Measurements from ENCODE around the gene DCAF6.

The DCAF6 gene

DNA sequence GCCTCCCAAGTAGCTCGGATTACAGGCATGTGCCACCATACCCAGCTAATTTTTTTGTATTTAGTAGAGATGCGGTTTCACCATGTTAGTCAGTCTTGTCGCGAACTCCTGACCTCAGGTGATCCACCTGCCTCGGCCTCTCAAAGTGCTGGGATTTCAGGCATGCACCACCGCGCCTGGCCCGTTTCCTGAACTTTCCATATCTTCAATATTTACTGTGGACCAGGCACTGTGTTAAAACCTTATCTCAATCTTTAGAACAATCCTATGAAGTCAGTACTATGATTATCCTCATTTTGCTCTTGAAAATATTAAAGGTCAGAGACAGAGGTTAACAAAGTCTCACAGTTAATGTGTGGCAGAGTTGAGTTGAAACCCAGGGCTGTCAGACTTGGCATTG is 20.9 kb upstream of the DCAF6 start:
- Histone ChIP-seq H2BK12ac (ENCODE audit: low read length in 2 of 2) (no peak overlapping the region), H2BK15ac (ENCODE audit: low read depth, poor library complexity, severe bottlenecking) (no peak overlapping the region), H3K14ac (ENCODE audit: low read length in 2 of 2) (no peak overlapping the region), H3K4me3 (ENCODE audit: insufficient read depth in 1 of 2, low read depth in 1 of 2, low read length in 2 of 2) (no peak overlapping the region), H3K36me3 (ENCODE audit: control insufficient read depth in 1 of 2, insufficient read depth in 2 of 2, low read depth in 1 of 2, low read length in 2 of 2) (peaks cover 14 to 52% of the 10 kb centered on the region in 2 experiments), H2BK120ac (ENCODE audit: low read depth, low read length) (no peak overlapping the region), H3K9me3 (ENCODE audit: control insufficient read depth, low read length) (no peaks in the 10 kb centered on the region), H4K91ac (ENCODE audit: low read length) (no peak overlapping the region), H2BK5ac (ENCODE audit: low read depth, low read length, poor library complexity, severe bottlenecking) (no peak overlapping the region), H3K4me2 (ENCODE audit: low read length, poor library complexity, severe bottlenecking) (no peak overlapping the region), H3K9ac (ENCODE audit: low read length) (no peak overlapping the region), H3K27me3 (ENCODE audit: control insufficient read depth in 1 of 2, insufficient read depth in 1 of 2, low read length in 2 of 2) (no peaks in the 10 kb centered on the region), H2AFZ (ENCODE audit: low read depth, low read length) (no peak overlapping the region), H3K27ac (ENCODE audit: low read length, poor library complexity, severe bottlenecking) (no peak overlapping the region), H4K8ac (ENCODE audit: low read length) (no peak overlapping the region), H3K79me1 (replicated peaks; ENCODE audit: low read length, poor library complexity, severe bottlenecking) (peaks cover 6% of the 10 kb centered on the region), H3K4ac (ENCODE audit: low read depth in 1 of 2, low read length in 2 of 2) (no peak overlapping the region), H3K4me1 (ENCODE audit: control insufficient read depth, insufficient read depth, low read depth, low read length) (peaks cover 2% of the 10 kb centered on the region), H2AK5ac (ENCODE audit: low read length, severe bottlenecking) (no peak overlapping the region), H3K18ac (ENCODE audit: low read depth in 1 of 2, low read length in 2 of 2) (no peak overlapping the region), H3K23ac (ENCODE audit: low read length in 2 of 2) (no peak overlapping the region)
- WGBS, result 97% methylated on average over 7 of the region's 8 CpGs
- no peak for DNase-seq

DNA sequence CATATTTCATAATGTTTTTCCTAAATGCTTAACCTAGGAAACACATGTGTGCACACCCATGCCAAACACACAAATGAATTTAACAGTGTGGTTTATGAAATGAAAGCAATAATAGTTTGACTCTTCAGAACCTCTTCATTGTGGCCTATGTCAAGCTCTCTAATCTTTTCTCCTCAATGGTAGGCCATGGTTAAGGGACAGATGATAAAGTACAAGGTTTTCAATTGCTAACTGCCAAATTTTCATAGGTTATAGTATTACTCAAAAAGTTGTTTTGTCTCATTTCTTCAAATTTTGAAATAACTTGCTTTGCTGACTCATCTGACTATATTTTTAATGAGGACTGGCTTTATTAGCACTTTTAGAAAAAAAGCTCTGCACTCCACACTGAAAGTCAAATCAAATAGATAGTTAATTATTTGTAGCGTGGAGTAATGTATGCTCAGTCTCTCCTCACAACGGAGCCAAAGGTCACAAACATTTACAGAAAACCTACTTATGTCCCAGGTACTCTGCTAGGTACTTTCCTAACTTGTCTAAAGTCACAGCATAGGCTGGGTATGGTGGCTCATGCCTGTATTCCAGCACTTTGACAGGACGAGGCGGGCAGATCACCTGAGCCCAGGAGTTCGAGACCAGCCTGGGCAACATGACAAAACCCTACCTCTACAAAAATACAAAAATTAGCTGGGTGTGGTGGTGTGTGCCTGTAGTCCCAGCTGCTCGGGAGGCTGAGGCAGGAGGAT is 19.5 kb upstream of the DCAF6 start:
- no peaks in the 10 kb centered on the region for H3K9me3 ChIP-seq (ENCODE audit: control insufficient read depth, low read length)
- WGBS, result 100% methylated on average over 2 of the region's 6 CpGs
- no peak overlapping the region for H3K27ac ChIP-seq (ENCODE audit: low read length, poor library complexity, severe bottlenecking)
- no peak overlapping the region for H3K4ac ChIP-seq (ENCODE audit: low read depth in 1 of 2, low read length in 2 of 2)
- H3K18ac ChIP-seq (ENCODE audit: low read depth in 1 of 2, low read length in 2 of 2), result no peak overlapping the region
- no peak overlapping the region for H3K14ac ChIP-seq (ENCODE audit: low read length in 2 of 2)
- no peak for DNase-seq
- H3K9ac ChIP-seq (ENCODE audit: low read length), result no peak overlapping the region
- peaks cover 2% of the 10 kb centered on the region for H3K4me1 ChIP-seq (ENCODE audit: control insufficient read depth, insufficient read depth, low read depth, low read length)
- H4K91ac ChIP-seq (ENCODE audit: low read length), result no peak overlapping the region
- H2BK15ac ChIP-seq (ENCODE audit: low read depth, poor library complexity, severe bottlenecking), result no peak overlapping the region
- H3K79me1 ChIP-seq (replicated peaks; ENCODE audit: low read length, poor library complexity, severe bottlenecking), result peaks cover 9% of the 10 kb centered on the region
- no peak overlapping the region for H2BK120ac ChIP-seq (ENCODE audit: low read depth, low read length)
- H4K8ac ChIP-seq (ENCODE audit: low read length), result no peak overlapping the region
- no peak overlapping the region for H2AK5ac ChIP-seq (ENCODE audit: low read length, severe bottlenecking)
- no peak overlapping the region for H2BK12ac ChIP-seq (ENCODE audit: low read length in 2 of 2)
- H3K36me3 ChIP-seq (ENCODE audit: control insufficient read depth in 1 of 2, insufficient read depth in 2 of 2, low read depth in 1 of 2, low read length in 2 of 2), result peaks cover 14 to 52% of the 10 kb centered on the region in 2 experiments
- H3K4me3 ChIP-seq (ENCODE audit: insufficient read depth in 1 of 2, low read depth in 1 of 2, low read length in 2 of 2), result no peak overlapping the region
- no peak overlapping the region for H3K23ac ChIP-seq (ENCODE audit: low read length in 2 of 2)
- no peak overlapping the region for H2BK5ac ChIP-seq (ENCODE audit: low read depth, low read length, poor library complexity, severe bottlenecking)
- H2AFZ ChIP-seq (ENCODE audit: low read depth, low read length), result no peak overlapping the region
- H3K27me3 ChIP-seq (ENCODE audit: control insufficient read depth in 1 of 2, insufficient read depth in 1 of 2, low read length in 2 of 2), result no peaks in the 10 kb centered on the region
- H3K4me2 ChIP-seq (ENCODE audit: low read length, poor library complexity, severe bottlenecking), result no peak overlapping the region

DNA sequence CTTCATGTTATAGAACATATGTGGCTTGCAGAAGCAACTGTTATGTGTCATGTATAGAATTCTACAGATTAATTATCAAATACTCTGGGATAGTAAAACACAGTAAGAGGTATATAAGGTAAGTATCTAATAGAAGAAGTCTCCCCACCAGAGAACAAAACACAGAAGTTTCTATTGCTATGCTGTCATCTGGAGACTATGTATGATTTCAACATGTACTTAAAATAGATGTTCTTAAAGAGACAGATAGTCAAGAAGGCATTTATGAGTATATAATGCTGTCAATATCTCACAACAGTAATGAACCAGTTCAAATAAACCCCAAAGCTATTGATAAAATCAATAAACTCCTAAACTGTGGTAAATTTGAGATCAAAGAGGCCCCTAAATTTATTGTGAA is 14.5 kb upstream of the DCAF6 start:
- H2AK5ac ChIP-seq (ENCODE audit: low read length, severe bottlenecking), result no peak overlapping the region
- peak; percentile 59 for DNase-seq
- no peak overlapping the region for H3K4me2 ChIP-seq (ENCODE audit: low read length, poor library complexity, severe bottlenecking)
- H3K27ac ChIP-seq (ENCODE audit: low read length, poor library complexity, severe bottlenecking), result no peak overlapping the region
- no peaks in the 10 kb centered on the region for H3K27me3 ChIP-seq (ENCODE audit: control insufficient read depth in 1 of 2, insufficient read depth in 1 of 2, low read length in 2 of 2)
- peaks cover 8% of the 10 kb centered on the region for H3K79me1 ChIP-seq (replicated peaks; ENCODE audit: low read length, poor library complexity, severe bottlenecking)
- peaks cover 4% of the 10 kb centered on the region for H3K4me1 ChIP-seq (ENCODE audit: control insufficient read depth, insufficient read depth, low read depth, low read length)
- no peak overlapping the region for H3K23ac ChIP-seq (ENCODE audit: low read length in 2 of 2)
- peak overlapping the region in 1 of 2 experiments; percentile 18 for H3K4me3 ChIP-seq (ENCODE audit: insufficient read depth in 1 of 2, low read depth in 1 of 2, low read length in 2 of 2)
- no peak overlapping the region for H3K18ac ChIP-seq (ENCODE audit: low read depth in 1 of 2, low read length in 2 of 2)
- no peak overlapping the region for H2BK12ac ChIP-seq (ENCODE audit: low read length in 2 of 2)
- peak overlapping the region; percentile 78 for H3K9ac ChIP-seq (ENCODE audit: low read length)
- no peak overlapping the region for H2AFZ ChIP-seq (ENCODE audit: low read depth, low read length)
- no peaks in the 10 kb centered on the region for H3K9me3 ChIP-seq (ENCODE audit: control insufficient read depth, low read length)
- no peak overlapping the region for H3K14ac ChIP-seq (ENCODE audit: low read length in 2 of 2)
- H4K8ac ChIP-seq (ENCODE audit: low read length), result no peak overlapping the region
- no peak overlapping the region for H2BK15ac ChIP-seq (ENCODE audit: low read depth, poor library complexity, severe bottlenecking)
- no peak overlapping the region for H4K91ac ChIP-seq (ENCODE audit: low read length)
- no peak overlapping the region for H3K4ac ChIP-seq (ENCODE audit: low read depth in 1 of 2, low read length in 2 of 2)
- peaks cover 0 to 36% of the 10 kb centered on the region in 2 experiments for H3K36me3 ChIP-seq (ENCODE audit: control insufficient read depth in 1 of 2, insufficient read depth in 2 of 2, low read depth in 1 of 2, low read length in 2 of 2)
- no peak overlapping the region for H2BK120ac ChIP-seq (ENCODE audit: low read depth, low read length)
- no peak overlapping the region for H2BK5ac ChIP-seq (ENCODE audit: low read depth, low read length, poor library complexity, severe bottlenecking)

DNA sequence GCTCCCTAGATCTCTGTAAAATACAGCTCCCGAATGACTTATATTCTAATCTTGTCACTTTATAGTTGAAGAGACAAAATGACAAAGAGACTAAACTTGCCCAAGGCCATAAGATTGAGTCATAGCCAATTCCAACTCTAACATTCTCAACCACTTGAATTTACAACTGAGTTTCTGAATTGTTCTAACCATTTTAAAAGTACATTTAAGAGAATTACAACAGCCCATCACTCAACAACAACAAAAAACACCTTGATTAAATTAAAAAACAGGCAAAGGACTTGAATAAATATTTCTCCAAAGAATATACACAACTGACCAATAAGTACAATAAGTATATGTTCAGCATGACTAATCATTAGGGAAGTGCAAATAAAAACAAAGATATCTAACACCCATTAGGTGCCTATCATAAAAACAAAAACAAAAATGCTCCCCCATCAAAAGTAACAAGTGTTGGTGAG is 13.8 kb upstream of the DCAF6 start:
- Histone ChIP-seq H4K8ac (ENCODE audit: low read length) (no peak overlapping the region), H2AK5ac (ENCODE audit: low read length, severe bottlenecking) (no peak overlapping the region)

More for the DNA sequence above, 13.8 kb upstream of the DCAF6 start:
- H2BK5ac ChIP-seq (ENCODE audit: low read depth, low read length, poor library complexity, severe bottlenecking), result no peak overlapping the region
- peak overlapping the region; percentile 78 for H3K9ac ChIP-seq (ENCODE audit: low read length)
- H3K27ac ChIP-seq (ENCODE audit: low read length, poor library complexity, severe bottlenecking), result no peak overlapping the region
- no peak overlapping the region for H2BK120ac ChIP-seq (ENCODE audit: low read depth, low read length)
- no peak overlapping the region for H3K14ac ChIP-seq (ENCODE audit: low read length in 2 of 2)
- no peak overlapping the region for H3K4me3 ChIP-seq (ENCODE audit: insufficient read depth in 1 of 2, low read depth in 1 of 2, low read length in 2 of 2)
- no peak overlapping the region for H2BK15ac ChIP-seq (ENCODE audit: low read depth, poor library complexity, severe bottlenecking)
- no peaks in the 10 kb centered on the region for H3K9me3 ChIP-seq (ENCODE audit: control insufficient read depth, low read length)
- H3K23ac ChIP-seq (ENCODE audit: low read length in 2 of 2), result no peak overlapping the region
- no peak overlapping the region for H2AFZ ChIP-seq (ENCODE audit: low read depth, low read length)
- peaks cover 2% of the 10 kb centered on the region for H3K4me1 ChIP-seq (ENCODE audit: control insufficient read depth, insufficient read depth, low read depth, low read length)
- H3K18ac ChIP-seq (ENCODE audit: low read depth in 1 of 2, low read length in 2 of 2), result no peak overlapping the region
- 90% methylated on average over 1 of the region's 1 CpG for WGBS
- H3K4ac ChIP-seq (ENCODE audit: low read depth in 1 of 2, low read length in 2 of 2), result no peak overlapping the region
- no peak overlapping the region for H2BK12ac ChIP-seq (ENCODE audit: low read length in 2 of 2)
- peaks cover 0 to 32% of the 10 kb centered on the region in 2 experiments for H3K36me3 ChIP-seq (ENCODE audit: control insufficient read depth in 1 of 2, insufficient read depth in 2 of 2, low read depth in 1 of 2, low read length in 2 of 2)
- no peaks in the 10 kb centered on the region for H3K27me3 ChIP-seq (ENCODE audit: control insufficient read depth in 1 of 2, insufficient read depth in 1 of 2, low read length in 2 of 2)
- H4K91ac ChIP-seq (ENCODE audit: low read length), result no peak overlapping the region
- H3K4me2 ChIP-seq (ENCODE audit: low read length, poor library complexity, severe bottlenecking), result no peak overlapping the region
- peaks cover 6% of the 10 kb centered on the region for H3K79me1 ChIP-seq (replicated peaks; ENCODE audit: low read length, poor library complexity, severe bottlenecking)
- no peak for DNase-seq
